ENCODE data around the gene KCNIP4. TPM values are rescaled to one million over a fixed set of nuclear protein-coding genes. Genes with fewer than 3 reads are reported as not detected.

KCNIP4 gene
- total and polyA plus RNA-seq, 2 experiments from 2014 or later = 0.69 to 1.00 TPM

- H3K9me3 ChIP-seq (ENCODE audit: low read depth) = no peaks in the 10 kb centered on the region
- no peaks in the 10 kb centered on the region for H3K27me3 ChIP-seq
- WGBS (ENCODE audit: low lambda C conversion rate, missing lambda C conversion rate) = 93% methylated on average over 4 of the region's 4 CpGs
- H4K20me1 ChIP-seq (ENCODE audit: insufficient read depth, poor library complexity, severe bottlenecking) = no peaks in the 10 kb centered on the region
- no peak overlapping the region for H3K4me2 ChIP-seq
- H3K4me1 ChIP-seq (ENCODE audit: insufficient read depth) = no peaks in the 10 kb centered on the region
- no peak overlapping the region for H3K4me3 ChIP-seq
- H2AFZ ChIP-seq = no peak overlapping the region
- TF ChIP-seq EZH2phosphoT487 (IDR thresholded peaks at IDR 0.05; ENCODE audit: low read depth, severe bottlenecking, unreplicated experiment) = no peak
- TF ChIP-seq EZH2 (IDR thresholded peaks at IDR 0.05; ENCODE audit: borderline replicate concordance) = no peak
- H3K9me2 ChIP-seq (replicated peaks; ENCODE audit: insufficient read depth) = no peaks in the 10 kb centered on the region
- H3K79me2 ChIP-seq = no peaks in the 10 kb centered on the region
- no peak overlapping the region for H3K27ac ChIP-seq
- no peaks in the 10 kb centered on the region for H3K36me3 ChIP-seq (replicated peaks; ENCODE audit: insufficient read depth, low read depth)
- DNase-seq (ENCODE audit: low spot score) = no peak
Observed at GRCh38 chr4:21248331-21248730, 700.2 kb downstream of the KCNIP4 start.

GRCh38 chr4:21242163-21242562, 706.4 kb downstream of the KCNIP4 start:
- H4K20me1 ChIP-seq (ENCODE audit: insufficient read depth, poor library complexity, severe bottlenecking) = no peaks in the 10 kb centered on the region

GRCh38 chr4:21226637-21227538, 721.7 kb downstream of the KCNIP4 start:
- Histone ChIP-seq H3K27me3 (no peaks in the 10 kb centered on the region), H3K9me3 (ENCODE audit: low read depth) (no peaks in the 10 kb centered on the region), H3K36me3 (replicated peaks; ENCODE audit: insufficient read depth, low read depth) (no peaks in the 10 kb centered on the region), H3K79me2 (no peaks in the 10 kb centered on the region), H2AFZ (no peak overlapping the region), H3K9me2 (replicated peaks; ENCODE audit: insufficient read depth) (no peaks in the 10 kb centered on the region), H3K4me3 (no peak overlapping the region), H3K4me1 (ENCODE audit: insufficient read depth) (no peaks in the 10 kb centered on the region), H3K4me2 (no peak overlapping the region), H4K20me1 (ENCODE audit: insufficient read depth, poor library complexity, severe bottlenecking) (no peaks in the 10 kb centered on the region), H3K27ac (no peak overlapping the region)
- 81% methylated on average over 2 of the region's 2 CpGs for WGBS (ENCODE audit: low lambda C conversion rate, missing lambda C conversion rate)
- no peak for DNase-seq (ENCODE audit: low spot score)
- TF ChIP-seq EZH2 (IDR thresholded peaks at IDR 0.05; ENCODE audit: borderline replicate concordance) = no peak
- TF ChIP-seq EZH2phosphoT487 (IDR thresholded peaks at IDR 0.05; ENCODE audit: low read depth, severe bottlenecking, unreplicated experiment) = no peak
- no peak for TF ChIP-seq CTCF (IDR thresholded peaks at IDR 0.05; ENCODE audit: poor library complexity)

More at GRCh38 chr4:21242163-21242562, 706.4 kb downstream of the KCNIP4 start:
- H3K27ac ChIP-seq = peak overlapping the region; percentile 26
- TF ChIP-seq EZH2 (IDR thresholded peaks at IDR 0.05; ENCODE audit: borderline replicate concordance) (no peak), EZH2phosphoT487 (IDR thresholded peaks at IDR 0.05; ENCODE audit: low read depth, severe bottlenecking, unreplicated experiment) (no peak), CTCF (IDR thresholded peaks at IDR 0.05; ENCODE audit: poor library complexity) (no peak)
- H3K4me1 ChIP-seq (ENCODE audit: insufficient read depth) = no peaks in the 10 kb centered on the region
- H3K4me2 ChIP-seq = peak overlapping the region; percentile 50
- H3K9me3 ChIP-seq (ENCODE audit: low read depth) = no peaks in the 10 kb centered on the region
- no peak for DNase-seq (ENCODE audit: low spot score)
- H3K27me3 ChIP-seq = no peaks in the 10 kb centered on the region
- no peaks in the 10 kb centered on the region for H3K9me2 ChIP-seq (replicated peaks; ENCODE audit: insufficient read depth)
- H2AFZ ChIP-seq = no peak overlapping the region
- 52% methylated on average over 2 of the region's 2 CpGs for WGBS (ENCODE audit: low lambda C conversion rate, missing lambda C conversion rate)
- H3K4me3 ChIP-seq = no peak overlapping the region
- H3K36me3 ChIP-seq (replicated peaks; ENCODE audit: insufficient read depth, low read depth) = no peaks in the 10 kb centered on the region
- no peaks in the 10 kb centered on the region for H3K79me2 ChIP-seq

- TF ChIP-seq EZH2 (IDR thresholded peaks at IDR 0.05; ENCODE audit: borderline replicate concordance) = no peak
- TF ChIP-seq EZH2phosphoT487 (IDR thresholded peaks at IDR 0.05; ENCODE audit: low read depth, severe bottlenecking, unreplicated experiment) = no peak
- TF ChIP-seq CTCF (IDR thresholded peaks at IDR 0.05; ENCODE audit: poor library complexity) = no peak
- H4K20me1 ChIP-seq (ENCODE audit: insufficient read depth, poor library complexity, severe bottlenecking) = no peaks in the 10 kb centered on the region
- DNase-seq (ENCODE audit: low spot score) = no peak
- no peak overlapping the region for H2AFZ ChIP-seq
- H3K4me2 ChIP-seq = no peak overlapping the region
- H3K4me1 ChIP-seq (ENCODE audit: insufficient read depth) = no peaks in the 10 kb centered on the region
- no peaks in the 10 kb centered on the region for H3K27me3 ChIP-seq
- no peaks in the 10 kb centered on the region for H3K9me2 ChIP-seq (replicated peaks; ENCODE audit: insufficient read depth)
- no peaks in the 10 kb centered on the region for H3K79me2 ChIP-seq
- no peaks in the 10 kb centered on the region for H3K9me3 ChIP-seq (ENCODE audit: low read depth)
- H3K36me3 ChIP-seq (replicated peaks; ENCODE audit: insufficient read depth, low read depth) = no peaks in the 10 kb centered on the region
- no peak overlapping the region for H3K4me3 ChIP-seq
- no peak overlapping the region for H3K27ac ChIP-seq
Observed at GRCh38 chr4:21211846-21212245, 736.7 kb downstream of the KCNIP4 start.

Data from hepatocyte (in vitro differentiated cells).